Spleen (tissue), 11 donors: ENCODE data around the gene ELN. TPM values are rescaled to one million over a fixed set of nuclear protein-coding genes. Genes with fewer than 3 reads are reported as not detected.

ENCODE experiments used
- DNase-seq: peaks from one replicate; pipeline ENCODE4 v3.0.0-alpha.2; 2020
- H3K27ac ChIP-seq, 8 donors: fragments of 200-600 bp; sonication (generic) in 7 of 8; 1 replicate in 4 of 8; 2 replicates in 4 of 8; pipeline versions ENCODE4 v1.5.0 to v1.8.0; 2016 to 2021; ENCODE audit warnings: inconsistent platforms in 4 of 8, mild to moderate bottlenecking in 4 of 8, moderate library complexity in 1 of 8
- H3K27me3 ChIP-seq, 7 donors: fragments of 200-600 bp; sonication (generic) in 6 of 7; replicated peaks in 1 of 7; 1 replicate in 4 of 7; 2 replicates in 3 of 7; pipeline versions ENCODE4 v1.5.0 to v1.8.0; 2016 to 2021; ENCODE audit warnings: inconsistent platforms in 3 of 7, mild to moderate bottlenecking in 1 of 7
- H3K36me3 ChIP-seq, 6 donors: fragments of 200-600 bp; sonication (generic) in 5 of 6; 1 replicate in 4 of 6; 2 replicates in 2 of 6; pipeline versions ENCODE4 v1.5.0 to v1.8.0; 2016 to 2021; ENCODE audit warnings: inconsistent platforms in 2 of 6
- H3K4me1 ChIP-seq, 6 donors: fragments of 200-600 bp; sonication (generic) in 5 of 6; 1 replicate in 3 of 6; 2 replicates in 3 of 6; pipeline versions ENCODE4 v1.5.0 to v1.8.0; 2016 to 2021; ENCODE audit warnings: inconsistent platforms in 3 of 6
- H3K4me3 ChIP-seq, 8 donors: fragments of 200-600 bp; sonication (generic) in 7 of 8; 1 replicate in 4 of 8; 2 replicates in 4 of 8; pipeline versions ENCODE4 v1.5.0 to v1.8.0; 2016 to 2021; ENCODE audit warnings: inconsistent platforms in 4 of 8, mild to moderate bottlenecking in 4 of 8, moderate library complexity in 2 of 8
- H3K9me3 ChIP-seq, 8 donors: fragments of 200-600 bp; sonication (generic) in 7 of 8; 1 replicate in 4 of 8; 2 replicates in 4 of 8; pipeline versions ENCODE4 v1.5.0 to v1.8.0; 2016 to 2021; ENCODE audit warnings: inconsistent platforms in 4 of 8
- CTCF ChIP-seq, 11 experiments: fragments of 200-600 bp in 7 of 11; fragments of 450-650 bp in 4 of 11; sonication (generic) in 4 of 11; IDR thresholded peaks in 8 of 11; conservative IDR thresholded peaks in 3 of 11; 1 replicate in 7 of 11; 2 replicates in 4 of 11; pipeline versions ENCODE4 v1.4.0 to v1.8.0; 2016 to 2021; ENCODE audit warnings: antibody characterized with exemption in 11 of 11, inconsistent platforms in 4 of 11, mild to moderate bottlenecking in 1 of 11
- POLR2A ChIP-seq, 3 donors: fragments of 450-650 bp; IDR thresholded peaks; one replicate each; pipeline ENCODE4 v1.5.1; 2017; ENCODE audit warnings: antibody characterized with exemption in 3 of 3, mild to moderate bottlenecking in 1 of 3
- POLR2AphosphoS5 ChIP-seq, 3 donors: sonication (generic); formaldehyde crosslinking; IDR thresholded peaks; one replicate each; pipeline ENCODE4 v1.5.1; 2017; ENCODE audit warnings: antibody characterized with exemption in 3 of 3
- WGBS, 5 donors: extraction: QIAGEN DNeasy Blood & Tissue Kit in 3 of 5; methylation state at CpG; one replicate each; pipeline versions ENCODE4 v1.1.5 to v1.1.7; 2013 to 2018; 5-methylcytosine and 5-hydroxymethylcytosine counted together
- intact Hi-C: fragments of 100-400 bp; cut with DNase I; formaldehyde crosslinking; loops from one replicate; pipeline ENCODE4 v1.15.0; 2023; ENCODE audit warnings: low total_unique reads
- polyA plus RNA-seq, 3 donors: library from polyadenylated mRNA; stranded (reverse); fragments of 200-250 nt; gene quantifications; one replicate each; pipeline ENCODE4 v1.2.1, GENCODE V29; 2013
- total RNA-seq, 7 donors: library from RNA; depleted of rRNA in 3 of 7; stranded (reverse); fragments of >200 nt in 3 of 7; fragmentation: NEBNext Ultra II Directional in 4 of 7; extraction: Animal tissue kit (Norgen Biotek cat#: 25700) in 4 of 7; gene quantifications; one replicate each; pipeline versions ENCODE4 v1.1.0 to v1.2.1, GENCODE V29; 2016 to 2021
- donor health status: healthy with polysubstance abuse.
- donor health status: DM: no; HTN: no; CAD: no; lungs with moderate emphysema.
- donor health status: DM: no; HTN: no; CAD: no.
- donor health status: Bipolar disorder and iron deficiency.
- donor health status: healthy.
- donor health status: DM: no; HTN: no; CAD: no.
- donor health status: DM: yes; HTN: yes; CAD: no.

Gene ELN
- total and polyA plus RNA-seq, 10 donors = 11.1 to 94.7 (median 35.3) TPM

GRCh38 chr7:74040101-74040790, 12.3 kb downstream of the ELN start:
- no peak overlapping the region for H3K27ac ChIP-seq
- H3K27me3 ChIP-seq = no peaks in the 10 kb centered on the region
- TF ChIP-seq POLR2AphosphoS5 (IDR thresholded peaks at IDR 0.05) (no peak), CTCF (IDR thresholded peaks at IDR 0.05 in 8 of 11, conservative IDR thresholded peaks at IDR 0.05 in 3 of 11) (no peak), POLR2A (IDR thresholded peaks at IDR 0.05) (no peak)
- WGBS, 5 donors = 78 to 87% (median 80%) methylated on average over 8 to 13 of the region's 13 CpGs
- H3K36me3 ChIP-seq = peaks cover 0 to 48% (median 0%) of the 10 kb centered on the region in 6 donors
- intact Hi-C loops = no loop called here
- DNase-seq = no peak
- no peak overlapping the region for H3K4me3 ChIP-seq
- peaks cover 0 to 30% (median 10%) of the 10 kb centered on the region in 6 donors for H3K4me1 ChIP-seq
- H3K9me3 ChIP-seq = no peaks in the 10 kb centered on the region

- Histone ChIP-seq H3K4me3 (no peak overlapping the region), H3K36me3 (peaks cover 0 to 44% (median 0%) of the 10 kb centered on the region in 6 donors), H3K27me3 (no peaks in the 10 kb centered on the region), H3K4me1 (peaks cover 0 to 30% (median 10%) of the 10 kb centered on the region in 6 donors), H3K27ac (no peak overlapping the region), H3K9me3 (no peaks in the 10 kb centered on the region)
- WGBS, 5 donors = 88 to 95% (median 92%) methylated on average over 8 to 12 of the region's 12 CpGs
- intact Hi-C loops = no loop called here
- DNase-seq = no peak
- TF ChIP-seq POLR2AphosphoS5 (IDR thresholded peaks at IDR 0.05) = no peak
- TF ChIP-seq POLR2A (IDR thresholded peaks at IDR 0.05) = no peak
- no peak for TF ChIP-seq CTCF (IDR thresholded peaks at IDR 0.05 in 8 of 11, conservative IDR thresholded peaks at IDR 0.05 in 3 of 11)
These were observed 13.0 kb downstream of the ELN start for GRCh38 chr7:74040791-74041520.

- peaks cover 0 to 44% (median 0%) of the 10 kb centered on the region in 6 donors for H3K36me3 ChIP-seq
- no peak for TF ChIP-seq POLR2AphosphoS5 (IDR thresholded peaks at IDR 0.05)
- no peak for TF ChIP-seq CTCF (IDR thresholded peaks at IDR 0.05 in 8 of 11, conservative IDR thresholded peaks at IDR 0.05 in 3 of 11)
- TF ChIP-seq POLR2A (IDR thresholded peaks at IDR 0.05) = no peak
- DNase-seq = no peak
- H3K27me3 ChIP-seq = no peaks in the 10 kb centered on the region
- intact Hi-C loops = no loop called here
- H3K9me3 ChIP-seq = no peaks in the 10 kb centered on the region
- H3K4me1 ChIP-seq = peaks cover 0 to 30% (median 10%) of the 10 kb centered on the region in 6 donors
- H3K27ac ChIP-seq = no peak overlapping the region
- H3K4me3 ChIP-seq = no peak overlapping the region
- WGBS, 5 donors = 73 to 79% (median 77%) methylated on average over 17 to 24 of the region's 24 CpGs
These were observed 15.0 kb downstream of the ELN start for GRCh38 chr7:74042746-74043522.
